ENCODE results near the gene MRPL58.
"Not testable (repeated sequence)": the region's sequence is repeated elsewhere in the genome, so short reads cannot be mapped to it uniquely, and the experiment has no call there.

MRPL58 gene

DNA sequence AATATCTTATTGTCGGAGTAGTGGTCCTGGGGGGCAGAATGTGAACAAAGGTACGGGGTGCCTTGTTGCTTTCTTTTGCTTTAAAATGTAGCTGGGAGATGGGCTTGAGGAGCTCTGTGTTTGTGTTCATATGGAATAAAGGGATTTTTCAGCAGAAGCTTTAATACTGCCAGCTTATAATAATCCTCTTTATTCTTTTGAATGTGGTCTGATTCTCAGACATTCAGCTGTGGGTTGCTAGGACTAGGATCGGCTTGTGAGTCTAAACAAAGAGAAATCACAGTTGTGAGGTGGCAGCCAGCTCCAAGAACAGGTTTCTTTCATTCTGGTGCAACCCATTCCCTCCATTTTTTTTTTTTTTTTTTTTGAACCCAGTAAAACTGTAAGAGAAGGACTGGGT lies 7.2 kb downstream of the MRPL58 start:
- no peak for DNase-seq

DNA sequence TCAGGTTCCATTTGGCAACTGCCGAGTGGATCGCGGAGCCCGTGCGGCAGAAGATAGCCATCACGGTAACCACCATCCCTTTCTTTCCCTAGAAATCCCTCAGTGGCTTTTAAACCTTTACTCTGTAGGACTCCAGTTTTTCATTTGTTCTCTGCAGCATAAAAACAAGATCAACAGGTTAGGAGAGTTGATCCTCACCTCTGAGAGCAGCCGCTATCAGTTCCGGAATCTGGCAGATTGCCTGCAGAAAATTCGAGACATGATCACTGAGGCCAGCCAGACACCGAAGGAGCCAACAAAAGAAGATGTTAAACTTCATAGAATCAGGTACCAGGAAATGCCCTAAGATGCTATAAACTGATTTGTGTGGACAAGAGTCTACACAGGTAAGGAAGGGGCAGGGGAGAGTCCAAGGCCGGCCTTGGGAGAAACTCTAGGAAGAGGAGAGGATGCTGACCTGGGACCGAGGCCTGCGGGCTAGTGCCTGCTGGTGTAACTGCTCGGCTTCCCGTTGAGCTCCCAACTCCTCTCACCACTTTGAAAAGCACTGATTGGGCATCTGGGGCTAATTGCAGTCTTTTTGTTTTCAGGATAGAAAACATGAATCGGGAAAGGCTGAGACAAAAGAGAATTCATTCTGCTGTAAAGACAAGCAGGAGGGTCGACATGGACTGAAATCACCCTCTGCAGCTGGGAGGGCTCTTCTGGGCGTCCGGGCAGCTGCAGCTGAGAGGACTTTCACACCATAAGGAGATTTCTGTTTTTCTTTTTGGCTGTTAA lies 8.1 kb downstream of the MRPL58 start:
- no peak for DNase-seq

DNA sequence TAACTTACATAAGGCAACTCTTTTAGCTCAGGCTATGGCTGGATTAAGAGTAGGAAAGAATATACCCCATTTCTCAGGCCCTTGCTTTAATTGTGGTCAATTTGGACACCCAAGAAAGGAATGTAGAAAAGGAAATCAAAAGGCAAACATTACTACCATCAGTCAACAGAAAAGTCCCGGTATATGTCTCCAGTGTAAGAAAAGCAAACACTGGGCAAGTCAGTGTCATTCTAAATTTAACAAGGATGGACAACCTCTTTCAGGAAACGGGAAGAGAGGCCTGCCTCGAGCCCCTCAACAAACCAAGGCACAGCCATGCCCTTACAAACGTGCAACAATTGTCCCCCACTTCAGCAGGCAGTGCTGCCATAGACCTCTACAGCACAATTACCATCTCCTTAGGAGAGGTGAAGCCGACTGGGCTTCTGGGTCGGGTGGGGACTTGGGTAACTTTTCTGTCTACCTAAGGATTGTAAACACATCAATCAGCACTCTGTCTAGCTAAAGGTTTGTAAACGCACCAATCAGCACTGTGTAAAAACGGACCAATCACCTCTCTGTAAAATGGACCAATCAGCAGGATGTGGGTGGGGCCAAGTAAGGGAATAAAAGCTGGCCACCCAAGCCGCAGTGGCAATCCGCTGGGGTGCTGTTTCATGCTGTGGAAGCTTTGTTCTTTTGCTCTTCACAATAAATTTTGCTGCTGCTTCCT lies 12.4 kb downstream of the MRPL58 start:
- no peak for DNase-seq

DNA sequence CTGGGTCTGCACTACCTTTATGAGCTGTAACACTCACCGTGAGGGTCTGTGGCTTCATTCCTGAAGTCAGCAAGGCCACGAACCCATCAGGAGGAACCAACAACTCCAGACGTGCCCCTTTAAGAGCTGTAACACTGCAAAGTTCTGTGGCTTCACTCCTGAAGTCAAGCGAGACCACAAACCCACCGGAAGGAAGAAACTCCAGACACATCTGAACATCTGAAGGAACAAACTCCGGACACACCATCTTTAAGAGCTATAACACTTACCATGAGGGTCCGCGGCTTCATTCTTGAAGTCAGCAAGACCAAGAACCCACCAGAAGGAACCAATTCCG lies 12.9 kb downstream of the MRPL58 start:
- DNase-seq: not testable (repeated sequence)

DNA sequence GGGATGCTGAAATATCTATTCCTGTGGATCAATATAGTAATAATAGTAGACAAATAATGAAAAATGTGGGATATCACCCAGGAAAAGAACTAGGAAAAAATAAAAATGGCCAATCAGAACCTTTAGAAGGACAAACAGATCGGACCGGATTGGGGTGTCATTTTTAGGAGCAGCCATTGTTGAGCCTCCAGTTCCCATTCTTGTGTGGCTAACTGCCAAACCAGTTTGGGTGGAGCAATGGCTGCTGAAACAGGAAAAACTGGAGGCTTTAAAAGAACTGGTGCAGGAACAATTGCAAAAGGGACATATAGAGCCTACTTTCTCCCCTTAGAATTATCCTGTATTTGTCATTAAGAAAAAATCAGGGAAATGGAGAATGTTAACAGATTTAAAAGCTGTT lies 14.2 kb downstream of the MRPL58 start:
- DNase-seq: not testable (repeated sequence)

DNA sequence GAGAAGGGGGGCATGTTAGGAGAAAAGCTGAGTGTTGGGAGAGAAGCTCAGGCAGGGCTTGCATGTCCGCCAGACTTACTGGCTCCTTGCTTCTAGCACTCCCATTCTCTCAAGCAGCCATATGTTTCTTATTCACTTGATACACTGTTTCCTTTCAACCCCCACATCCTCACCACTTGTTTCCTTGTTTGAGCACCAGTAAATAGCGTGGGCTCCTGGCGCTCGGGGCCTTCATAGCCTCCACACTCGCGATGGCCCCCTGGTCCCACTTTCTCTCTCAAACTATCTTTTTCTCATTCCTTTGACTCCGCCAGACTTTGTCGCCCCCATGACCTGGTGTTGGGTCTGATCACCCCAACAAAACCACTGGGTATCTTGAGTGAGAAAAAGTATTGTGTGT lies 17.7 kb downstream of the MRPL58 start:
- DNase-seq: no peak

DNA sequence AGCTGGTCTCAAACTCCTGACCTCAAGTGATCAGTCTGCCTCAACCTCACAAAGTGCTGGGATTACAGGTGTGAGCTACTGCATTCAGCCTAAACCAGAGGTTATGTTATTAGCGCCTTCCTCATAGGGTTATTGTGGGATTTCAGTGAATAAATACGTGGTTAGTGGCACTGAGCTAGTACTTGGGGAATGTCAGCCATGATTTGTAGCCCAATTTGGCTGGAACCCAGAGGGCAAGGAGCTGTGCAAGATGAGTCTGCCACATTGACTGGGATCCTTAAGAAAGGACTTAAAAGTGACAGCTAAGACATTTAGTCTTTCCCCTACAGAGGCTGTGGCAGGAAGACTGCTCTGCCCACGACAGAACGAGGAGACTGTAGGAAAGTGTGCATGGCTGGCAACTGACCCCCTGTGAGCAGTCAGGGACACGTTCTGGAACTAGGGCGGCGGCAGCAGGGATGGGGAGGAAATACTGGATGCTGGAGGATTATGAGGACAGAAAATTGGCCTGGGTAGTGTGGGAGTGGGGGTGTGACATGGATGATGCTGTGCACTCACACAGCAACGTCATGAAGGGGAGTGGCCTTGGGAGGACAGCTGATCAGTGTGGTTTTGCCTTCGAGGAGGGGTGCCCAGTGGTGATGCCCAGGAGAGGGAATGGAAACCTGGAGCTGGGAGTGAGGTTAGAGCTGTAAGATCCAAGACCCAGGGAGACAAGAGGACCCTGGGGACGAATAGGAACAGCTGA lies 19.7 kb downstream of the MRPL58 start:
- peak; percentile 86 for DNase-seq

DNA sequence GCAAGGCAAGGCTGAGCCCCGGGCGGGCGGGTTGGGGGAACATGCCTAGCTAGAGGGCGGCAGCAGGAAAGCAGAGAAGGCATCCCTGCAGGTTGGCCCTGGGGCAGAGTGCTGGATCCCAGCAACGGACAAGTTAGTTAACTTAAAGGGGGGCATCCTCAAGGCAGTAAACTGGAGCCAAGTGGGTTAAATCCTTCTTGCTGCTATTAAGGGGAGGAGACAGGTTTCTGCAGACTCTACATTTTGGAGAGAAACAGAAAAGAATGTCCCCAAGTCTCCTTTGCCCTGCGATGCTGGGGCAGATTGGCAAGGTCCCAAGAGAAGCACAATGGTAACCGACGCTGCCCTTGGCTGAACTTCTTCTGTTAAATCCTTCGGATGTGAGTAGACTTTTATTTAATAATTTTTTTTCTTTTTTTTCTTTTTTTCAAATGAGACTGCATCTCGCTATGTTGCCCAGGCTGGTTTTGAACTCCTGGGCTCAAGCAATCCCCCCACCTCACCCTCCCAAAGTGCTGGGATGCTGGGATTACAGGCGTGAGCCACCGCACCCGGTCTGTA lies 20.3 kb downstream of the MRPL58 start:
- no peak for DNase-seq

DNA sequence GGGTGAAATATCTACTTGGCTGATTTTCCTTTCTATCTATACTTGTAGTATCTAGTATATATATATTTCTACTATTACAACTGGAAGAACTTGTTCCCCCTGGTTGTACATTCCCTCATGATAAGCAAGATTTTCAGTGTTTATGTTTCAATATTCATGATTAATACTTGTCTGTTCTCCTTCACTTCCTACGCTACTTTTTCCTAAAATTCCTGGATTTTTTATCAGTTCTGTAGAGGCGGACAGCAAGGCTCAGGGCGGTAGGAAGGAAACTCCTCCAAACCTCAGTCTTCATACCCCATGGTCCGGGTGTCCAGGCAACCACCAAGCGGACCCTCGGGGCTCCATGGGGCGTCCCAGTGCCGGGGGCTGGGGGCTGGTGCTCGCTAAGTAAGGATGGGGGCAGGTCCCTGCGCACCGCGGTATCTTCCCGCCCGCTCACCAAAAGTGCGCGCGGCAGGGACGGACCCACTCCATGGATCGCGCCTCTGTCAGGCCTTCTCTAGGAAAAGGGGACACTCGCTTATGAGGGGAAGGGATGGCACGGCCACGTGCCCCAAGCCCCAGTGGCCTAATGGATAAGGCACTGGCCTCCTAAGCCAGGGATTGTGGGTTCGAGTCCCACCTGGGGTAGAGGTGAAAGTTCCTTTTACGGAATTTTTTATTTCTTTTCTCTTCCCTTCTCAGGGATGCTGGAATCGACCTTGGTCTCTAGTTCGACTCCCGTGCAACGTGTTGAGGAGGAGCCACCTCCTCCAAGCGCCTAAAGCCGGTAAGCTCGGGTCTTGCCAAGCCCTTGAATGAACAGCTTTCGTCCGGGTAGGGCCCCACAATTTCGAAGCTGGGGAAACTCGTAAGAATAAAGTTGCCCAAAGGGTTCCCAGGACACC lies 21.1 kb downstream of the MRPL58 start:
- DNase-seq: peak; percentile 96

DNA sequence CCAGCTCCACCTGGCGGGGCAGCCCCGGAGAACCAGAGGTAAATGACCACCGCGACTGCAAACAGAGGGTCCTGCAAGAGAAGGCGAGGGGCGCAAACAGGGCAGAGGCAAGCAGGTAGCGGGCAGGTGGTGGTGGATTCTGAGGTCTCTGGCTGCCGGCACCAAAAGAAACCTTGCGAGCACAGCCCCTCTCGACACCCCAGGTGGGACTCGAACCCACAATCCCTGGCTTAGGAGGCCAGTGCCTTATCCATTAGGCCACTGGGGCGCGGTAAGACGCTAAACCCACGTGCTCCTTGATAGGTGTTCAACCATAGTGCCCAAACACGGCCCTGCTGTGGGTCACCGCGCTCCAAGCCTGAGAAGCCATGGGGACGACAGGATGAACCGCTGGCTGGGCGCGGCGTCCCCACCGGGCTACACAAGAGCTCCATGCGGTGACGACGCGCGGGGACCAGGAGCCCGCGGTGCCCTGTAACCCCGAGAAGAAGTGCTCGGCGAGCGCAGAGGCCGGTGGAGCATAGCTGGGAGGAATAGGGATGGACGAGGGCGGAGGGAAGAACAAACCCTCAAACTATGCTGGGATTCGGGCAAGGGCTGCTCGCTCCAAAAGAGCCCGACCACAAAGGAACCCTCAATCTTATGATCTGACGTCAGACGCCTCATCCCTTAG lies 21.9 kb downstream of the MRPL58 start:
- DNase-seq: peak; percentile 93

DNA sequence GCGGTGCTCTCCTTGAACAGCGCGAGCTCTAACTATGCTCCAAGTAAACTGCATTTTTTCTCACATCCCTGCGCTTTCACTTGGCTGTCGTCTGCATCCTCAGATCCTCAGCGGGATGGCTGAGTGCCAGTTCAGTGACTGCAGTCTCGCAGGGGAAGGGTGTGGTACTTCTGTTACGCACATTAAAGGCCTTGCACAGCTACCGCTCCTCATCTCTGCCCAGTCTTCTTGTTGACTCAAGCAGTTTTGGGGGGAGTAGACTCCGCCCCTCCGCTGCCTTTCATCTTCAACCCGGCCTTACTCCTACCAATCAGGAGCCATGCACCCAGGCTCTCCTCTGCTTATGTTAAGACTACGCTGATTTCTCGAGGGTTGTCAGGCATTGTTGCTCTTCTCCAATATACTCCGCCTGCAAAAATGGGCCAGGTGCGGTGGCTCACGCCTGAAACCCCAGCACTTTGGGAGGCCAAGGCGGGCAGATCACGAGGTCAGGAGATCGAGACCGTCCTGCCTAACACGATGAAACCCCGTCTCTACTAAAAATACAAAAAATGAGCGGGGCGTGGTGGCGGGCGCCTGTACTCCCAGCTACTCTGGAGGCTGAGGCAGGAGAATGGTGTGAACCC lies 24.3 kb downstream of the MRPL58 start:
- DNase-seq: peak; percentile 79

DNA sequence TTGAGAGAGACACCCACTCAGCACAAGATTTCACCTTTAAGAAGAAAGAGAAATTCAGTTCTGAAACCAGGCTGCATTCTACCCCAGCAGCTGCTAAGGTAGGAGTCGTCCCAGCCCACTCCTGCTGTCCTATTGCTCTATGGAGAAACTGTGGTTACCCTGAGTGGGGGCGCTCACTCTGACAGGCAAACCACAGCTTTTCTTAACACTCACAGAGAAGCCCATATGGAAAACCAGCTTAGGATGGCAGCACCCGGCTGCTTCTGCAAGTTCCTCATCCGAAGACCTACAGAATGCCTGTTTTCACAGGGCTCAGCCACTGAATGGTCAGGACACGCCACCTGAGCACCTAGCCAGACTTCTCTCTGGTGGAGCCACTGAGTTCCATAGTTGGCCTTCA lies 26.8 kb downstream of the MRPL58 start:
- DNase-seq: no peak

DNA sequence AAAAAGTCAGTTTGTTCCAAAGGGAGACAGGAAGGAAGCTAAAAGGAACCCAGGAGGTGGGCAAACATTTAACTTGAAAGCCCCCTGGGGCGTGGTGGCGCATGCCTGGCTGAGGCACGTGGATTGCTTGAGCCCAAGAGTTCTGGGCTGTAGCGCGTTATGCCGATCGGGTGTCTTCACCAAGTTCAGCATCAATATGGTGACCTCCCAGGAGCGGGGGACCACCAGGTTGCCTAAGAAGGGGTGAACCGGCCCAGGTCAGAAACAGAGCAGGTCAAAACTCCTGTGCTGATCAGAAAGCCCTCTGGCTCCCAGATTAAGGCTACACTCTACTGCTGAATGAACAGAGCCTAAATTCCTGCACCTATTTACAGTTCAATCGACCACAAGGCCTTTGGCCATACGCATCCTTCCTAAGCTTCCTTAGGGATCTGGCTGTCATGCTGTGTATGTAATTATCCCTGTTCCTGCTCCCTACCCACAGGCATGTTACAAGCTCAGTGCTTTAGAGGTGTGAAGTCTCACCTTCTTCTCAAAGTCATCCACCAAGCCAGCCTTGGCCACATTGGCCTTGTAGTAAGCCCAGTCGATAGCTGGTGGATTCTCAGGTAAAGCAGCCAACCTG lies 29.3 kb downstream of the MRPL58 start:
- no peak for DNase-seq

DNA sequence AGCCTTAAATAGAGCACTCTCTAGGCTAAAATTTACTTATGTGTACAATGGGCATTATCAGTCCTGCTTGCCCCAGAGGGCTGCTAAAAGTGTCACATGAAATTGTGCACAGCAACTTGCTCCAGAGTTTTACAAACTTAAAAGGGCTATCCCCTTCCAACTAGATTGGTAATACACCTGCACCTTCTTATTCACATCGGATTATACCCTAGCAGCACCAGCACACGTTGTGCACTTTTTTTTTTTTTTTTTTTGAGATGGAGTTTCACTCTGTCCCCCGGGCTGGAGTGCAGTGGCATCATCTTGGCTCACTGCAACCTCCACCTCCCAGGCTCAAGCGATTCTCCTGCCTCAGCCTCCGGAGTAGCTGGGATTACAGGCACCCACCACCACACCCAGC lies 31.3 kb downstream of the MRPL58 start:
- DNase-seq: not testable (repeated sequence)

DNA sequence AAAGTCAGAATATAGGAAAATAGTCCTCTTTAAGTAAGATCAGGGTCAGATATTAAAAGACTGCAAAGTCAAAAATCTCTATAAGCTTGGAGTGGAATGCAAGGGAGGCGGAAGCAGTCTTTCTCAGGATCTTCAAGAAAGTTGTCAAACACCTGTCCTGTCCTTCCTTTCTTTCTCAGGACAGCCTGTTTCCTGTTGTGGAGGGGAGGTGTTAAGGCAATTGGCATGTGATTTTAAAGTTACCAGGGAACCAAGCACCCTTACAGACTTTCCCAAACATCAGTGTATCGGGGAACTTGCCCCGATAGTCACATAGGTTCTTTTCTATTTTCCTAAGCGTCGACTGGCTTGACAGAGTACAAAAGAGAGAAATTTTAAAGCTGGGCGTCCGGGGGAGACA lies 32.2 kb downstream of the MRPL58 start:
- DNase-seq: no peak

DNA sequence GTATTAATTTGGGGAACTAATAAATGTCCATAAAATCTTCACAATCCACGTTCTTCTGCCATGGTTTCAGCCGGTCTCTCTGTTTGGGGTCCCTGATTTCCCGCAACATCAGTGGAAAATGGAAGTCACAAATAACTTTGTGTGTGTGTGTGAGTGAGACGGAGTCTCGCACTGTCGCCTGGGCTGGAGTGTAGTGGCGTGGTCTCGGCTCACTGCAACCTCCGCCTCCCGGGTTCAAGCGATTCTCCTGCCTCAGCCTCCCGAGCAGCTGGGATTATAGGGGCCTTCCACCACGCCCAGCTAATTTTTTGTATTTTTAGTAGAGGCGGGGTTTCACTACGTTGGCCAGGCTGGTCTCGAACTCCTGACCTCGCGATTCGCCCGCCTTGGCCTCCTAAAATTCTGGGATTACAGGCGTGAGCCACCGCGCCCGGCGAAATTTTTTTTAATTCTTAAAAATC lies 33.5 kb downstream of the MRPL58 start:
- DNase-seq: not testable (repeated sequence)

DNA sequence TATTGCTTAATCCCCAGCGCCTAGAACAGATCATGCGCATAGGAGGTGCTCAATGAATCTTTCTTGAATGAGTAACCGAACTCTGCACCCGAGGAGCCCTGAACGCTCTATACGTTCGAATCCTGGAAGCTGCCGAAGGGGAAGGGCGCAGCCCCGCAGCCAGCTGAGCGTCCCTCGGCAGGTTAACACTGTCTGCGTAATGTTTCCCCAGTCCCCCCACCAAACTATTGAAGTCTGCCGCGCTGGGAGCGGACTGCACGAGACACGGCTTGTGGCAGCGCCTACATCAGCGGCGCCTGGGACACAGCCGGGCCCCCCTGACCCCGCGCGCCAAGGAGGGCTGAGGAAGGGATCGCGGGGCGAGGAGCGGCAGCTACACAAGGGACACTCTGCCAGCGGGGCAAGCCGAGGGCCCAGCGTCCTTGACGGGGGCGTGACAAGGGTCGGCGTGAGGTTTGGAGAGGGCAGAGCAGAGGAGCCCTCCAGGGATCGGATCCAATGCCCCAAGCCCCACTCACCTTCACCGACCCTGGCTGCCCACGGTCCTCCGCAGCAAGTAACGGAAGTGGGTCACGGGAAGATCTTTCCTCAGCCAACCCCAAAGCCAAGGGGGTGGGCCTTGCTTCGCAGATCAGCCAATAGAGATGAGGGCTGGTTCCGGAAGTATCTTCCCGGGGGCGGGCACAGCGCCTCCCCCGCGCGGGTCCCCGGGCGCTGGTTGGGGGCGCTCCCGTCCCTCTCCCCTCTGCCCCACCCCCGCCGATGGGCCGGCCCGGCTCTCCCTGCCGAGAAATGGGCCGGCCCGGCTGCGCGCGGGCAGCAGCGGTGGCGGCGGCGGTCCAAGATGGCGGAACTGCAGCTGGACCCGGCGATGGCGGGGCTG lies 34.2 kb downstream of the MRPL58 start, which contains the start of the genes ATP5PD and KCTD2:
Gene ATP5PD (minus strand): TSS at position 563 of the 883 bp plus-strand sequence. CDS start 4,319 bp downstream, outside the sequence.
Gene KCTD2 (plus strand): TSS at position 819 of the 883 bp plus-strand sequence. CDS start 26 bp downstream, at position 845.
- peak; percentile 98 for DNase-seq

DNA sequence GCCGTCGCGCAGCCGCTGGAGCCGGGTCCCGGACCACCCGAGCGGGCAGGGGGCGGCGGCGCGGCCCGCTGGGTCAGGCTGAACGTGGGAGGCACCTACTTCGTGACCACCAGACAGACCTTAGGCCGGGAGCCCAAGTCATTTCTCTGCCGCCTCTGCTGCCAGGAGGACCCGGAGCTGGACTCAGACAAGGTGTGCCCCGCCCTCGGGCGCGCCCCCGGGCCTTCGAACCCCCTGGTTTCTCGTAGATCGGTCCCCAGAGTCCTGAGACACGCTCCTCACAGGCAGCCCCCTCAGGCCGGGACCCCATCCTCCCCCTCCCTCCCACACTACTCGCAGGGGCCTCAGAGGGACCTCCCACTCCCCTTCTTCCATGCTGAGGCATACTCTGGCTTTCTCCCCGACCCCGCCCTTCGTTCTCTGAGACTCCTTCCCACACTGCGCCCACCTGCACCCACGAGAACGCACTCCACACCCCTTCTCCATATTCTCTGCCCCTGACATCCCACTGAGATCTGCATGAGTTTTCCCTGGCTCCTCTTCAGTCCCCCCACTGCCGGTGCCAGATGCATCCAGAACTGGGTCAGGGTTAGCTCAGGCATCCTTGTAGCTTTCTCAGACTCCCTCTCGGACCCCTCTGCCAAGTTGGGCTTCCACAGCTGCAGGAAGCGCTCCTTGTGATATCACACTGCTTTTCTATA lies 35.1 kb downstream of the MRPL58 start:
- DNase-seq: peak; percentile 61
